ENCODE data around the gene TGFBR2.

The TGFBR2 gene

DNA sequence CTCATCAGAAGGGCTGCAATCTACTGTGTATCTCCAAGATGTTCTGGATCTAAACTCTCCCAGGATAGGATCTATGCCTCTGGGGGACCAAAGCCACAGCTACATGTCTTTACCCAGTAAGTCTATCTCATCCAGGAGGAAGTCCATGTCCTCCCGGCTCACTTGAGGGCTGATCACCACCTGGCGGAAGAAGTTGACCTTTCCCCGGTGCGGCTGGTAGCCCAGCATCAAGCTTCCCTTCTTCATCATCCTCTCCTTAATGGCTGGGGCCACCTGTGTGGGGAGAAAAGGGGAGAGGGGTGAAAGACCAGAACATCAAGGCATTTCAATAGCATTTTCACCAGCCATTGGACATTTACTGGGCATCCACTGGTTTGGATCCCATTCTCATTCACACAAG is 121.7 kb downstream of the TGFBR2 start:
- no peak for DNase-seq

DNA sequence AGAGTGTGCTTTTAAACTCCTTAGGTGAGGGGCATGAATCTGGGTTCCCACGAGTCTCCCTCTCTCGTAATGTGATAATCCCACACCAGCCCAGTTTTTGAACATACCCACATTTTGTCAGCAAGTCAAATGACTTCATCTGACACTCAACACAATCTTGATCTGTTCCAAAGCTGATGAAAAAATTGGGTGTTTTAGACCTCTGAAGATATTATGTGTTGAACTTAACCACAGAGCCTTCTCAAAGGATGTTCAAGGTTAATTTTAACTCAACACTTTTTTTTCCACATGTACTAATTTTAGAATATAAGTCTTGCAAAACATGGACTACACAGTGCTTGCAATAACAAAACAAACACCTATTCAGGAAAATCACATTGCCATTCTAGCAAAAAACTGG is 123.1 kb downstream of the TGFBR2 start:
- DNase-seq, result no peak

DNA sequence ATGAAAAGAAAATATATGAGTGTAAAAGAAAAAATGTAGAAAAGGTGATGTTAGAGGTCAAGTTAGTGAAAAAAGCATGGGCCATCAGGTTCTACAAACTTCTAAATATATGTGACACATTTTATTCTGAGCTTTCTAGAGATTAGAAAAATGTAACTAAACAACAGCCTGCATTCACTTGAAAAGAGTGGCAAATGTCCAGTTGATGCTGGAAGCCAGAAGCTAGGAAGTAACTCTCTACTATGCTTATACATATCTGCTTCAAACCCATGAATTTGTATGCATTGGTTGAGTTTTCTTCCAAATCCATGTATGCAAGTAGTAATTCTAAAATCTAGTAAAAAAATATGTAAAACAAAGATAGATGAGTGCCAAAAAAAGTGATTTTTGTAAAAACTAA is 123.5 kb downstream of the TGFBR2 start:
- no peak for DNase-seq

DNA sequence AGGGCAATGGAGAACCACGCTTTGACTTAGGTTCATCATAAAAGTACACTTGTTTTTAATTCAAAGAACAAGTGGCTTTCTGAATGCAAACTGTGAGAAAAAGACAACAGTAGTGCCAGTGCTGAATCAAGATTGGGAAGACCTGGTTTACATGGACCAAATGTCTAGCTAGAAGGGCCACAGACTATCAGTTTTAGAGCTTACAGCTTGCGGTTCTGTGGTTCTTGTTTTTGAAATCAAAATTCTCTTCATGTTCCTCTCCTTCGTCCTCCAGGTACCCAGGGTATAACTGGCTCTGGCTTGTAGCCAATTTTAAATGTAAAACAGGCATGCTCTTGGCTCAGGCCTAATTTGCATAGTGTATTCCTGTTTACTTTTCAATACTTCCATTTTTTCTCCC is 124.6 kb downstream of the TGFBR2 start:
- DNase-seq, result no peak

DNA sequence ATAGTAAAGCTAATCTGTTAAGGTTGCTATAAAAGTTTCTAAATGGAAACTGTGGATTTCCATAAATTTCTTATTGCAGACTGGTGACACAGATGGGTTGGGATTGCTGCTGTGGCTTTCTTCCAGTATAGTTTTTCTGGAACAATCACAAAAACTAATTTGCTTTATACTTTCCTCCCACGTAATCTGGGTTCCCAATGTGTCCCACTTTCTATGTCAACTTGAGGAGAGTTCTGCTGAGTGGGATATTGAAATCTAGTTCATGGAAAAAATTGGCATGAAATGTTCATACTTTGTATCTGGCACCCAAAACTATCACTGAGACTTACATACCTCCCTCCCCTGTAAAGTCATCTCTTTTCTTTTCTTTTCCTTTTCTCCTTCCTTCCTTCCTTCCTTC is 126.8 kb downstream of the TGFBR2 start:
- DNase-seq, result no peak

DNA sequence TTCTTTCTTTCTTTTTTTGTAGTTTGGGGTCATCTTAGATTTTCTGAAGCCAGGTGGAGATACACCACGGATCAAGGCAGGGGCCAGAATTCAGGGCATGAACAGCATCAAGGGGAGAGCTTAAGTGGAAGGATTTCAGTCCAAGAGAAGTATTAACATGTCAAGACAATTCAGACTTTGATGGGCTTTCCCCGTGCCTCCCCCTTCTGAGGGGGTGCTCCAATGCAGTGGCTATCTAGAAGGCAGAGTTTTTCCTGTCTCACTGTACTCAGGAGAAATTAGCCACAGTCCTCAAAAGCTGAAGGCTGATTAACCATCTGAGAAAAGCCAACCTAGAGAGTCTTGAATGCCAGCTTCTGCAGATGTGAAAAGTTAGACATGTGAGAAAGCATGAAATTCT is 127.3 kb downstream of the TGFBR2 start:
- DNase-seq, result no peak

DNA sequence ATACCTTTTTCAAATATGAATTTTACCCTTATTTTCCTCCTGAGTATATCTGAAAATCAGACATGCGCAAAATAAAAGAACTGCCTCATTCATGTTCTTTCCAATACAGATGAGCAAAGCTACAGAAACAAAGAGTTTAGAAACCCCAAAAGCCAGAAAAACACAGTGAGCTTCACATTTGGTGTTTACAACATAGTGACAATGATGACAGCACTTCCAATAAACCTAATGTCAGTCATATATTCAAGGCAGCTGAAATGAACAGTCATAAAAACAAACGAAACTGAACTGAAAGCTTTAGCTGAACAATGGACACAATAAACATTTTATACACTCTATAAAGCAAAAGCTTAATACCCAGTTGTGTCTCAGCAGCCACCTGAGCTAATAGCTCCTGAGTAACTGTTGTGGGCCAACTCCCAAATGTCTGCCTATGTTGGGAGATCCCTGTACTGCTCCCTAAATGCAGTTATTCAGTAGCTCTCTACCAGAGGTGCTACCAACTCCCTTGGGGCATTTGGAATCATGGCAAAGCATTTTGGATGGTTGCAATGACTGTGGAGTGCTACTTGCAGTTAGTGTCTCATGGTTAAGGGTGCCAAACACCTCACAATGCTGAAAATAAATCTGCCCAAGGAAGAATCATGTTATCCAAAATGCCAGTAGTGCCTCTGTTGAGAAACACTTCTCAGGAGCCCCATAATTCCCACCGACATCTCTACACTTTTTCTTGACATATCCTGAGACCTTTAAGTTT is 131.5 kb downstream of the TGFBR2 start:
- no peak for DNase-seq

DNA sequence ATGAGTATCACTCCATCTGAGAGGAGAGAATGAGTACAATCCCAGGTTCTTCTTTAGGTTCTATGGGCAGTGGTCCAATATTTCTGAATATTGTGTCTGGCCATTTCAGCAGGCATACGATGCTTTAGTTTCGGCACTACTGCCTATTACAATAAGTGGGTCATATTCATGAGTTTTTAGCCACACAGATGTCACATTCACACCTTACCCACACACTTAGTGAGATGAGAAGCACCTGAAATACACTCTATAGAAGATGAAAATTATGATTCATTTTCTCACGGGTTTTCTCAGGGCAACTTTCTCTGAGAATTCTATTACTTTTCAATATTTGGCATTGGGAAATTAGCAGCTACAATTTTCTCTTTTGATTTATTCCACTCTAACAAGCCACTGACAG is 132.2 kb downstream of the TGFBR2 start:
- DNase-seq, result no peak

DNA sequence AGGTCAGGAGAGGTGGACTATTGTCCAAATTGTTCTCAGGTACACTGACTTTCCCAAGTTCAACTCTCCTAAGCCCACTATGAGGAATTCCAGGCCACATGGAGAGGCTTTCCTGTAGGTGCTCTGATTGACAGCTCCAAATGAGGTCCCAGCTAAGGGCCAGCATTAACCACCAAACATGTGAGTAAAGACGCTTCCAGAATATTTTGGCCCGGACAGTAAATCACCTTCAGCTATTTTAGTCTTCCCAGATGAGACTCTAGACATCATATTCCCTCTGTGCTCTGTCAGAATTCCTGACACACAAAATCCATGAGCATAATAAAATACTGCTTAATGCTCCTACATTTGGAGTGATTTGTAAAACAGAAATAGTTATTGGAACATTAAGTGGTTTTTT is 135.5 kb downstream of the TGFBR2 start:
- DNase-seq, result no peak

DNA sequence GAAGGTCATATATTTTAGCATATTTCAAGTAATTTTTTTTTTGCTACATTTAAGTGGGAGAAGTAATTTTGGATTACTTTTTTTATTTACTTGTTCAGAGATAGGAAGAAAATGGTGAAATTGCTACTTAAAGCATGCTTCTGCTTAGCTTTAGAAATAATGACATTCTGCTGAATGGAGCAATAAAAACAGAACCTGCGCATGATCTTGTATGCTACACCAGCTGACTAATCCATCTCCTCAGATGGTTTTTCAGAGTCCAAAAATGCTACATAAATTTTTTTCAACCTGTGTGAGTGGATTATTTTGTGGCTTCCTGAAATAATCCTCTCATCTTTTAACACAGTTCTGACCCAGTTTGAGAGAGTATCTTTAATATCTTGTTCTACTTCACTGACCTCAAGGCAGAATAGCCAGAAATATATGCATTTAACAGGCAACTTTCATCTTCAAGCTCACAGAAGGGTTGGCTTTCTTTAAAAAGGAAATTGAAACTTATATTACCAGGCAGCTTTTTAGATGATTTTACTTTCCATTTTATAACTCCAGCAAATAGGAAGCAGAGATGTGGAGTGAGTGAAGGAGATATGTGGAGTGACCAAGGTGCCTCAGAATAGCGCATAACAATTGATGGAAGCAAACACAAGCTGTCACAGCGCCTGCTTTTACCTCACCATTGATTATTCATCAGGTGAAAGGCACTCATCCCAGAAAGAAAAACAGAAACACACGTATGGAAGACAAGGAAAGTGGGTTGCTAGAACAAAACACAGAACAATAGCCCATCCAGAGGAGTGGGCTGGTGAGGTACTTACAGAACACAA is 136.6 kb downstream of the TGFBR2 start:
- DNase-seq, result no peak
